ENCODE data around the gene RBPJL.

Gene RBPJL

GRCh38 chr20:45362804-45363610, 56.4 kb downstream of the RBPJL start, which contains the start of gene SYS1:
Gene SYS1, plus strand, starts transcription at chr20:45363156. Its CDS starts 376 bp downstream, at chr20:45363532.
- peak; percentile 99 for DNase-seq (ENCODE audit: low read depth)

DNA sequence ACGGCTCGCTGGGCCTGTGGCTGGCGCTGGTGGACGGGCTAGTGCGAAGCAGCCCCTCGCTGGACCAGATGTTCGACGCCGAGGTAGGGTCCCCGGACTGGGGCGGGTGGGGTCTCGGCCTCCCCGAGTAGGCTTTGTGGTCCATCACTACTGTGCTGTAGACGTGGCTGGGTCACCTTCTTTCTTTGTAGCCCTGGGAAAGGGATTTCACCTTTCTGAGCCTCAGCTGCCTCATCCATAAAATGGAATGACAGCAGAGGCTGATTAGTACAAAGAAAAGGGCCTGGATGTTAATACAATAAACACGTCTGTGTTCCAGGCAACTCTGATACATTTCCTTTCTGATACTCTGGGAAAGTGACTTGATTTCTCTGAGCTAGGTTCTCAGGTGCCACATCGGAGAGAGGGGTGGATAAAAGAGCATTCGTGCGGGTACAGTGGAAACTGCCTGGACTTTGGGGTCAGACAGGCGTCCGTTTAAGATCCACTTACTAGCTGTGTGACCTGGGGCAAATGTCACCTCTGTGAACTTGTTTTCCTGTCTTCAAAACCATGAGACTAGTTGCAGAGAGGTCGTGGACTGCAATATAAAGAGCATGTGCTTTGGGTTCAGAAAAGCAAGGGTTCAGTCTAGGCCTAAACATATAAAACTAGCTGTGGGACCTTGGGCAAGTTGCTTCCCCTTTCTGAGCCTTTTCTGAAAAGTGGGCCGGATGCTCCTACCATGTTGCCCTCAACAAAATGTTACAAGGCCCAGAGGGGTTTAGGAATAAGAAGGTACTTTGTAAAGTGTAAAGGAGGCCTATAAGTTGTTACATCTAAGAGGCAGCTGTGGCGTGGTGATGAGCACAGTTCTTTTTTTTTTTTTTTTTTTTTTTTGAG, 57.2 kb downstream of the RBPJL start:
- no peak for DNase-seq (ENCODE audit: low read depth)

DNA sequence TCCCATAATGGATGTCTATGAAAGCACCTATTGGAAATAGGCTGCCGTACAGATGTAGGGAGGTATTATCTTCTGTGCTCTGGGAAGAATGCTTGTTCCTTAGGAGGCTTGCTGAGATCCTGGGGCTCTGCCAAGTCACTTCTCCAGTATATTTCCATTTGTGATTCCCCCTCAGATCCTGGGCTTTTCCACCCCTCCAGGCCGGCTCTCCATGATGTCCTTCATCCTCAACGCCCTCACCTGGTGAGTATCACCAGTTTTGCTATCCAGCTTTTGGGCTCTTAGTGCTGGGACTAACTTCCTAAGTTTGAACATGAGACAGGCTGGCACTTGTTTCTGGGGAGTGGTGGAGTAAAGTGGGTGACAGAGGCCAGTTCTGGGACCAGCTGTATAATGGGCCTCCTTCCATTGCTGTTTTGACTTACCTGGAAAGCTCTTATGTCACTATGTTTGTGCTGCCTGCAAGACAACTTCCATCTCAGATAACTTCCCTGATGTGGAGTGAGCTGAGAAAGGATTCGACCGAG, 58.9 kb downstream of the RBPJL start:
- DNase-seq (ENCODE audit: low read depth), result no peak

GRCh38 chr20:45366192-45366591, 59.6 kb downstream of the RBPJL start:
- no peak for DNase-seq (ENCODE audit: low read depth)

DNA sequence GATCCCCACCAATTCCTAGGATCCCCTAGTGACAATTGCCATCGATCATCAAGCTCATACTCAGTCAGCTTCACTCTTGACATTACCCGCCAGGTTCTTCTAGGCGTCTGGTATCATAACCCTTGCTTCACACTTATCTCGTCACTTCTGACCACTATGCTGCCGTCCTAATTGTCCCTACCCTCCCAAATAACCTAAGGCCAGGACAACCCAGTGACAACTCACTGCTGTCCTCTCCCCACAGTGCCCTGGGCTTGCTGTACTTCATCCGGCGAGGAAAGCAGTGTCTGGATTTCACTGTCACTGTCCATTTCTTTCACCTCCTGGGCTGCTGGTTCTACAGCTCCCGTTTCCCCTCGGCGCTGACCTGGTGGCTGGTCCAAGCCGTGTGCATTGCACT, 60.0 kb downstream of the RBPJL start:
- DNase-seq (ENCODE audit: low read depth), result no peak

DNA sequence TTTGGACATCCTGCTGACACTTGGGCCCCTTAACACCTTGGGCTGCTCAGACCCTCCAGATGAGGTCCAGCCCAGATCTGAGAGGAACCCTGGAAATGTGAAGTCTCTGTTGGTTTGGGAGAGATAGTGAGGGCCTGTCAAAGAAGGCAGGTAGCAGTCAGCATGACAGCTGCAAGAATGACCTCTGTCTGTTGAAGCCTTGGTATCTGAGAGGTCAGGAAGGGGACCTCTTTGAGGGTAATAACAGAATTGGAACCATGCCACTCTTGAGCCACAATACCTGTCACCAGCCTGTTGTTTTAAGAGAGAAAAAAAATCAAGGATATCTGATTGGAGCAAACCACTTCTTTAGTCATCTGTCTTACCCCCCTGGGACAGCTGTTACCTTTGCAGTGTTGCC, 60.5 kb downstream of the RBPJL start:
- no peak for DNase-seq (ENCODE audit: low read depth)
